WI38 (cell line): ENCODE data around the gene GDI1.

Source experiments
- H3K4me3 ChIP-seq: 2 replicates; pipeline ENCODE4 v1.5.1; 2011; ENCODE audit warnings: low read depth, mild to moderate bottlenecking, control low read depth, low read length
- TF ChIP-seq, protein P1 (sequence below): IDR thresholded peaks from 2 replicates; pipeline ENCODE4 v1.5.1; 2012; ENCODE audit warnings: low read depth, mild to moderate bottlenecking, control low read depth, low read length

Gene GDI1

DNA sequence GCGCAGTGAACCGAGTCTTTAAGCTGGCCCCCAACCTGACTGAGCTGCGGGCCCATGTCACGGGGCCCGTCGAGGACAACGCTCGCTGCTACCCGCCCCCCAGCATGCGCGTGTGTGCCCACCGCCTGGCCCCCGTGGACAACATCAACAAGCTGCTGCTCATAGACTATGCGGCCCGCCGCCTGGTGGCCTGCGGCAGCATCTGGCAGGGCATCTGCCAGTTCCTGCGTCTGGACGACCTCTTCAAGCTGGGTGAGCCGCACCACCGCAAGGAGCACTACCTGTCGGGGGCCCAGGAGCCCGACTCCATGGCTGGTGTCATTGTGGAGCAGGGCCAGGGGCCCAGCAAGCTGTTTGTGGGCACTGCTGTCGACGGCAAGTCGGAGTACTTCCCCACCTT, 23.4 kb downstream of the GDI1 start:
- peak overlapping the region; percentile 76 for H3K4me3 ChIP-seq

DNA sequence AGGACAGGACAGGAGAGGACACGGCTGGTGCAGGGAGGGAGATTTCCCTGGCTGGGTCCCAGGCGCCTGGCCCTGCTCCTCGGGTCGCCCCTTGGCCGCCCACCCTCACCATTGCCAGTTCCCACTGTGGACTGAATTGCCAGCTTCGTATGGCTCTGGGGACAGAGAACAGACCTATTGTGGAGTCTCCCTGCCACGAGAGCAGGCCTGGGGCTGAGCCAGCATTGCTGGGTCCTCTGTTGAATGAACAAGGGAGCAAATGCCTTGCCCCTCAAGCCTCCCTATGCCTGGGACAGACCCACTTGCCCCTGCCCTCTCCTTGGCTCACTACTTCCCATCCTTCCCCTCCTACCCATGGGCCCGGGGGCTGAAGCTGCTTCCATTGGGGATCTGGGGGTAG, 25.4 kb downstream of the GDI1 start:
- TF ChIP-seq, protein P1, sequence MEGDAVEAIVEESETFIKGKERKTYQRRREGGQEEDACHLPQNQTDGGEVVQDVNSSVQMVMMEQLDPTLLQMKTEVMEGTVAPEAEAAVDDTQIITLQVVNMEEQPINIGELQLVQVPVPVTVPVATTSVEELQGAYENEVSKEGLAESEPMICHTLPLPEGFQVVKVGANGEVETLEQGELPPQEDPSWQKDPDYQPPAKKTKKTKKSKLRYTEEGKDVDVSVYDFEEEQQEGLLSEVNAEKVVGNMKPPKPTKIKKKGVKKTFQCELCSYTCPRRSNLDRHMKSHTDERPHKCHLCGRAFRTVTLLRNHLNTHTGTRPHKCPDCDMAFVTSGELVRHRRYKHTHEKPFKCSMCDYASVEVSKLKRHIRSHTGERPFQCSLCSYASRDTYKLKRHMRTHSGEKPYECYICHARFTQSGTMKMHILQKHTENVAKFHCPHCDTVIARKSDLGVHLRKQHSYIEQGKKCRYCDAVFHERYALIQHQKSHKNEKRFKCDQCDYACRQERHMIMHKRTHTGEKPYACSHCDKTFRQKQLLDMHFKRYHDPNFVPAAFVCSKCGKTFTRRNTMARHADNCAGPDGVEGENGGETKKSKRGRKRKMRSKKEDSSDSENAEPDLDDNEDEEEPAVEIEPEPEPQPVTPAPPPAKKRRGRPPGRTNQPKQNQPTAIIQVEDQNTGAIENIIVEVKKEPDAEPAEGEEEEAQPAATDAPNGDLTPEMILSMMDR: no peak
- no peak overlapping the region for H3K4me3 ChIP-seq

More for the DNA sequence above, 23.4 kb downstream of the GDI1 start:
- TF ChIP-seq, protein P1: no peak

DNA sequence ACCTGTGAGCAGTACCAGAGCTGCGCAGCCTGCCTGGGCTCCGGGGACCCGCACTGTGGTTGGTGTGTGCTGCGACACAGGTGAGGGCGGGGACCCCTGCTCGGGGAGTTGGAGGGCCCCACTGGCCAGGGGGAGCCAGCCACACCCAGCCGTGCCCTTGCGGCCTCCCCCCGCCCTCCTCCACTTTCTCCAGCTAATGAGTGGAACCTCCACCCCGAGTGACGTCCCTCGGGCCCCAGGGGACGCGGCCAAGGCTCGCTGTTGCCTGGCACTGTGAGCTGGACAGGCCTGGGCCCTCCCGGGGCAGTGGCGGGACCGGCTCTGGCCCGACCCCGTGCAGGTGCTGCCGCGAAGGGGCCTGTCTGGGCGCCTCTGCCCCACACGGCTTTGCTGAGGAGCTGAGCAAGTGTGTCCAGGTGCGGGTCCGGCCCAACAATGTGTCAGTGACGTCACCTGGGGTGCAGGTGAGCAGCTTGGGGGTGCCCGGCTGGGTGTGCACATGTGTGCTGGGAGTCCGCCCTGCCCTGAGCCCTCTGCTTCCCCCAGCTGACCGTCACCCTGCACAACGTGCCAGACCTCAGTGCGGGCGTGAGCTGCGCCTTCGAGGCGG, 26.8 kb downstream of the GDI1 start:
- H3K4me3 ChIP-seq: no peak overlapping the region
- TF ChIP-seq, protein P1: no peak

DNA sequence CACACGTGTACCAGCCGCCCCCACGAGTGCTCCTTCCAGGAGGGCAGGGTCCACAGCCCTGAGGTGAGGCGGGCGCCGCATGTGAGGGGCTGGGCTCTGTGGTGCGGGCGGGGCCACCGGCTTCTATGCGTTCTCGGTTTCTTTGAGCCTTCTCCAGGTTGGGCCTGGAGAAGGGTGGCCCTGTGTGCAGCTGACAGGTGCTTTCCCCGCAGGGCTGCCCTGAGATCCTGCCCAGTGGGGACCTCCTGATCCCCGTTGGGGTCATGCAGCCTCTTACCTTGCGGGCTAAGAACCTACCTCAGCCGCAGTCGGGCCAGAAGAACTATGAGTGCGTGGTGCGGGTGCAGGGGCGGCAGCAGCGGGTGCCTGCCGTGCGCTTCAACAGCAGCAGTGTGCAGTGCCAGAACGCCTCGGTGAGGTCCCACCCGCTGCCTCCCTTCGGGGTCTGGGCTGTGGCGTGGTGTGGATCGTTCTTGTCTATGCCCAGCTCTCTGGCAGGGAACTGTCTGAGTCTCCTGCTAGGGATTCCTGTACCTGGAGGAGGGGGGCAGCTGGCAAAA, 27.9 kb downstream of the GDI1 start:
- TF ChIP-seq, protein P1: no peak
- no peak overlapping the region for H3K4me3 ChIP-seq

DNA sequence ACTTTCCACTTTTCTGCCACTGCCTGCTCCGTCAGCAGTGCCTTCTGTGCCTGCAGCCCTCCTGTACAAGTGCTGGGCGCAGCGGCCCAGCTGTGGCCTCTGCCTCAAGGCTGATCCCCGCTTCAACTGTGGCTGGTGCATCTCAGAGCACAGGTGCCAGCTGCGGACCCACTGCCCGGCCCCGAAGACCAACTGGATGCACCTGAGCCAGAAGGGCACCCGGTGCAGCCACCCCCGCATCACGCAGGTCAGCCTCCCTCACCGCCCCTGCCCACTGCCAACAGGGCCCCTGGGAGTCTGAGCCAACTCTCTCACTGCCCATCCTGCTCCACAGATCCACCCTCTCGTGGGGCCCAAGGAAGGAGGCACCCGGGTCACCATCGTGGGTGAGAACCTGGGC, 28.6 kb downstream of the GDI1 start:
- TF ChIP-seq, protein P1: no peak

DNA sequence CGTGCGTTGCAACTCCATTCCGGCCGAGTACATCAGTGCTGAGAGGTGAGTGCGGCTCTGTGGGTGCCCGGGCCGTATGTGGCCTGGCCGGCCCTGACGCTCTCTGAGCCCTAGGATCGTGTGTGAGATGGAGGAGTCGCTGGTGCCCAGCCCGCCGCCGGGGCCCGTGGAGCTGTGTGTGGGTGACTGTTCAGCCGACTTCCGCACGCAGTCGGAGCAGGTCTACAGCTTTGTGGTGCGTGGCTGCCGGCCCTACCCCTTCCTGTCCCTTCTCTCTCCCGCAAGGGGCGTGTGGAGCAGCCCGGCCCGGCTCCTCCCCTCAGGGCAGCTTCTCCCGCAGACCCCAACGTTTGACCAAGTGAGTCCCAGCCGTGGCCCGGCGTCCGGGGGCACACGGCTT, 29.1 kb downstream of the GDI1 start:
- no peak overlapping the region for H3K4me3 ChIP-seq
- TF ChIP-seq, protein P1: no peak

More for the DNA sequence above, 28.6 kb downstream of the GDI1 start:
- H3K4me3 ChIP-seq: no peak overlapping the region

DNA sequence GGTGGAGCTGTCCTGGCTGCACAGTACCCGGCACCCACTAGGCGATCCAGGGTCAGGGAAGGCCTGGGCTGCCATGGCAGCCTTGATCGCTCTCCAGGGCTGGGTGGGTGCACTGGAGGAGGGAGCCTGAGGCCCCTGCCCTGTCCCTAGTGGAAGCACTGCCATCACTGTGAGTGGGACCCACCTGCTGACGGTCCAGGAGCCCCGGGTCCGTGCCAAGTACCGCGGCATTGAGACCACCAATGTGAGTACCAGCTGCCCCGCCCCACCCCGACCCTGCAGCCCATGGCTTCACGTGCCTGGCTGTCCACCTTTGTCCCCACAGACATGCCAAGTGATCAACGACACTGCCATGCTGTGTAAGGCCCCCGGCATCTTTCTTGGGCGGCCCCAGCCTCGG, 30.0 kb downstream of the GDI1 start:
- H3K4me3 ChIP-seq: no peak overlapping the region
- TF ChIP-seq, protein P1: no peak
